Psoas muscle (tissue), 8 donors: ENCODE data around the gene RBM4. TPM values are rescaled to one million over a fixed set of nuclear protein-coding genes. Genes with fewer than 3 reads are reported as not detected.
A peak's percentile ranks its signal among the peaks of the same experiment; 100 is the strongest.
"Not testable (repeated sequence)": the region's sequence is repeated elsewhere in the genome, so short reads cannot be mapped to it uniquely, and the experiment has no call there.

Experiments used
- ATAC-seq, 4 donors: fragments of 200-7000 bp; cut with Tn5 transposase; one replicate each; pipeline ENCODE4 v1.9.1; 2020; ENCODE audit warnings: moderate library complexity in 3 of 4, mild to moderate bottlenecking in 2 of 4
- DNase-seq, 2 donors: peaks; one replicate each; pipeline ENCODE4 v3.0.0-alpha.2; 2020
- H3K27ac ChIP-seq: fragments of 200-600 bp; one replicate; pipeline ENCODE4 v1.8.0; 2022
- H3K27me3 ChIP-seq, 3 donors: fragments of 200-600 bp in 1 of 3; one replicate each; pipeline versions ENCODE4 v1.6.1 to v1.8.0; 2013 to 2022; ENCODE audit warnings: low read length in 2 of 3, mild to moderate bottlenecking in 2 of 3, moderate library complexity in 1 of 3; ENCODE audit not compliant: insufficient read depth in 3 of 3
- H3K36me3 ChIP-seq, 2 donors: fragments of 200-600 bp in 1 of 2; one replicate each; pipeline versions ENCODE4 v1.6.1 to v1.8.0; 2013 to 2022; ENCODE audit warnings: low read depth in 1 of 2, mild to moderate bottlenecking in 1 of 2, moderate library complexity in 1 of 2; ENCODE audit not compliant: insufficient read depth in 1 of 2
- H3K4me1 ChIP-seq: fragments of 200-600 bp; one replicate; pipeline ENCODE4 v1.8.0; 2022
- H3K4me3 ChIP-seq: fragments of 200-600 bp; one replicate; pipeline ENCODE4 v1.8.0; 2022; ENCODE audit warnings: mild to moderate bottlenecking
- H3K9me3 ChIP-seq: fragments of 200-600 bp; one replicate; pipeline ENCODE4 v1.8.0; 2022
- CTCF ChIP-seq: fragments of 200-600 bp; IDR thresholded peaks from one replicate; pipeline ENCODE4 v1.8.0; 2022; ENCODE audit warnings: antibody characterized with exemption
- WGBS, 3 donors: extraction: QIAGEN DNeasy Blood & Tissue Kit; methylation state at CpG; one replicate each; pipeline versions ENCODE4 v1.1.6 to v1.1.7; 2013; 5-methylcytosine and 5-hydroxymethylcytosine counted together
- intact Hi-C, 2 donors: fragments of 100-400 bp; cut with DNase I; formaldehyde crosslinking; loops; one replicate each; pipeline versions ENCODE4 v1.11.0 to v1.14.2; 2022
- polyA plus RNA-seq, 3 donors: library from polyadenylated mRNA; stranded (reverse); fragments of 200-250 nt; gene quantifications; one replicate each; pipeline ENCODE4 v1.2.3, GENCODE V29; 2013
- total RNA-seq, 4 donors: library from RNA; stranded (reverse); fragmentation: NEBNext Ultra II Directional in 2 of 4; extraction: Animal tissue kit (Norgen Biotek cat#: 25700) in 2 of 4; gene quantifications; one replicate each; pipeline versions ENCODE4 v1.2.1 to v1.2.4, GENCODE V29; 2021 to 2023
- donor health status: healthy with polysubstance abuse.
- donor health status: DM: no; HTN: no; CAD: no; lungs with moderate emphysema.
- donor health status: Bipolar disorder and iron deficiency.
- donor health status: healthy.
- donor health status: DM: yes; HTN: yes; CAD: no.
- donor health status: DM: no; HTN: no; CAD: no.
- donor health status: DM: no; HTN: no; CAD: no.
- donor health status: DM: yes; HTN: yes; CAD: no.

Gene RBM4
- total and polyA plus RNA-seq, 7 donors: 54.5 to 80.8 (median 63.5) TPM

GRCh38 chr11:66637557-66638176 is 836 bp upstream of the RBM4 start:
- Histone ChIP-seq H3K36me3 (peaks cover 11 to 44% of the 10 kb centered on the region in 2 donors), H3K4me3 (peak overlapping the region; percentile 87), H3K4me1 (peaks cover 38% of the 10 kb centered on the region), H3K27me3 (no peaks in the 10 kb centered on the region), H3K27ac (peak overlapping the region; percentile 91), H3K9me3 (no peaks in the 10 kb centered on the region)
- intact Hi-C loops: loop anchor here in 1 of 2 donors (2.0 kb wide), 1 partner anchor 21 kb away; the partner anchor contains the start of gene RBM14
- 32 to 40% (median 39%) methylated on average over 12 of the region's 12 CpGs for WGBS, 3 donors
- no peak for DNase-seq
- peak; percentile 6 to 25 (median 14) for ATAC-seq
- no peak for TF ChIP-seq CTCF

- Histone ChIP-seq H3K4me3 (peak overlapping the region; percentile 87), H3K4me1 (peaks cover 54% of the 10 kb centered on the region), H3K27ac (peak overlapping the region; percentile 91), H3K27me3 (no peaks in the 10 kb centered on the region), H3K9me3 (no peaks in the 10 kb centered on the region), H3K36me3 (peaks cover 13 to 51% of the 10 kb centered on the region in 2 donors)
- ATAC-seq (peak; percentile 1 to 10 (median 3)), DNase-seq (no peak)
- intact Hi-C loops: no loop called here
- no peak for TF ChIP-seq CTCF
- WGBS, 3 donors: 2% methylated on average over 27 of the region's 27 CpGs
These were observed 737 bp downstream of the RBM4 start for GRCh38 chr11:66639066-66639813.

GRCh38 chr11:66639814-66640340 is 1.4 kb downstream of the RBM4 start:
- intact Hi-C loops: loop anchor here (5.0 kb wide), 1 partner anchor 37 kb away; the partner anchor contains the start of gene RBM4B (in 2 of the 2)
- ATAC-seq, DNase-seq, H3K9me3 ChIP-seq, H3K27me3 ChIP-seq: not testable (repeated sequence)
- peak overlapping the region; percentile 48 for H3K27ac ChIP-seq
- peaks cover 61% of the 10 kb centered on the region for H3K4me1 ChIP-seq
- peaks cover 15 to 51% of the 10 kb centered on the region in 2 donors for H3K36me3 ChIP-seq
- 45 to 63% (median 46%) methylated on average over 8 to 9 of the region's 10 CpGs for WGBS, 3 donors
- peak overlapping the region; percentile 87 for H3K4me3 ChIP-seq

- DNase-seq (no peak), ATAC-seq (no peak)
- Histone ChIP-seq H3K36me3 (peaks cover 23 to 71% of the 10 kb centered on the region in 2 donors), H3K27ac (peak overlapping the region; percentile 48), H3K9me3 (no peaks in the 10 kb centered on the region), H3K27me3 (no peaks in the 10 kb centered on the region), H3K4me1 (peaks cover 74% of the 10 kb centered on the region), H3K4me3 (peak overlapping the region; percentile 87)
- intact Hi-C loops: loop anchor here (1.0 to 5.0 kb wide), 2 partner anchors 11 to 35 kb away; partner anchors contain the start of gene RBM4B (in 2 of the 2)
- WGBS, 3 donors: 16 to 25% (median 18%) methylated on average over 3 of the region's 3 CpGs
- no peak for TF ChIP-seq CTCF
These were observed 3.3 kb downstream of the RBM4 start for GRCh38 chr11:66641834-66642233.
